Adrenal gland (tissue), 12 donors: ENCODE data around the gene CARD9. TPM values are rescaled to one million over a fixed set of nuclear protein-coding genes. Genes with fewer than 3 reads are reported as not detected.
"Not testable (repeated sequence)": the region's sequence is repeated elsewhere in the genome, so short reads cannot be mapped to it uniquely, and the experiment has no call there.

Experiments used
- DNase-seq, 7 donors: peaks; one replicate each; pipeline ENCODE4 v3.0.0-alpha.2; 2019 to 2020
- H3K27ac ChIP-seq, 5 donors: fragments of 200-600 bp; sonication (generic) in 4 of 5; 1 replicate in 3 of 5; 2 replicates in 2 of 5; pipeline versions ENCODE4 v1.5.1 to v1.8.0; 2016 to 2020; ENCODE audit warnings: mild to moderate bottlenecking in 1 of 5
- H3K27me3 ChIP-seq: fragments of 200-600 bp; 2 replicates; pipeline ENCODE4 v1.8.0; 2021
- H3K36me3 ChIP-seq, 2 donors: fragments of 200-600 bp; replicated peaks in 1 of 2; 1 replicate in 1 of 2; 2 replicates in 1 of 2; pipeline versions ENCODE4 v1.5.1 to v1.8.0; 2018 to 2022
- H3K4me1 ChIP-seq, 2 donors: fragments of 200-600 bp; replicated peaks in 1 of 2; 1 replicate in 1 of 2; 2 replicates in 1 of 2; pipeline versions ENCODE4 v1.5.1 to v1.8.0; 2018 to 2021
- H3K4me3 ChIP-seq, 4 donors: fragments of 200-600 bp; sonication (generic) in 3 of 4; one replicate each; pipeline ENCODE4 v1.5.1; 2016 to 2018
- H3K9me3 ChIP-seq, 3 donors: fragments of 200-600 bp; sonication (generic) in 1 of 3; replicated peaks in 1 of 3; 1 replicate in 2 of 3; 2 replicates in 1 of 3; pipeline versions ENCODE4 v1.5.1 to v1.8.0; 2016 to 2021
- POLR2A ChIP-seq, 2 donors: fragments of 450-650 bp; IDR thresholded peaks; one replicate each; pipeline ENCODE4 v1.6.1; 2017; ENCODE audit warnings: antibody characterized with exemption in 2 of 2, mild to moderate bottlenecking in 2 of 2, moderate library complexity in 1 of 2
- WGBS, 4 donors: extraction: QIAGEN DNeasy Blood & Tissue Kit in 2 of 4; methylation state at CpG; one replicate each; pipeline versions ENCODE4 v1.1.5 to v1.1.7; 2013 to 2017; 5-methylcytosine and 5-hydroxymethylcytosine counted together
- intact Hi-C, 2 donors: fragments of 100-400 bp; cut with DNase I; formaldehyde crosslinking; loops; one replicate each; pipeline versions ENCODE4 v1.14.1 to v1.15.0; 2022 to 2023
- polyA plus RNA-seq, 3 donors: library from polyadenylated mRNA; stranded (reverse); fragments of 200-250 nt in 2 of 3; fragments of 350-450 nt in 1 of 3; fragmentation: Illumina TruSeq in 1 of 3; extraction: RNeasy Lipid Tissue Mini Kit (QIAGEN cat#74804) in 1 of 3; gene quantifications; one replicate each; pipeline ENCODE4 v1.2.3, GENCODE V29; 2013 to 2014
- total RNA-seq, 9 donors: library from RNA; depleted of rRNA in 4 of 9; stranded (reverse); fragments of >200 nt in 4 of 9; fragments of 120-200 nt in 1 of 9; fragmentation: NEBNext Ultra II Directional in 1 of 9; extraction: Animal tissue kit (Norgen Biotek cat#: 25700) in 1 of 9; gene quantifications; one replicate each; pipeline versions ENCODE4 v1.1.0 to v1.2.4, GENCODE V29; 2013 to 2023
- TF ChIP-seq, protein P1 (sequence below), 6 experiments: fragments of 450-650 bp in 4 of 6; fragments of 200-600 bp in 2 of 6; sonication (generic) in 1 of 6; IDR thresholded peaks; 1 replicate in 5 of 6; 2 replicates in 1 of 6; pipeline versions ENCODE4 v1.5.1 to v1.8.0; 2016 to 2021; ENCODE audit warnings: antibody characterized with exemption in 6 of 6, mild to moderate bottlenecking in 2 of 6, moderate library complexity in 1 of 6
- donor health status: healthy with polysubstance abuse.
- donor health status: Bipolar disorder and iron deficiency.
- donor health status: DM: yes; HTN: yes; CAD: no.
- donor health status: DM: no; HTN: no; CAD: no.
- donor health status: DM: no; HTN: no; CAD: no.
- donor health status: DM: yes; HTN: yes; CAD: no.

CARD9 gene
- total and polyA plus RNA-seq, 12 donors: 0.35 to 10.6 (median 4.0) TPM

DNA sequence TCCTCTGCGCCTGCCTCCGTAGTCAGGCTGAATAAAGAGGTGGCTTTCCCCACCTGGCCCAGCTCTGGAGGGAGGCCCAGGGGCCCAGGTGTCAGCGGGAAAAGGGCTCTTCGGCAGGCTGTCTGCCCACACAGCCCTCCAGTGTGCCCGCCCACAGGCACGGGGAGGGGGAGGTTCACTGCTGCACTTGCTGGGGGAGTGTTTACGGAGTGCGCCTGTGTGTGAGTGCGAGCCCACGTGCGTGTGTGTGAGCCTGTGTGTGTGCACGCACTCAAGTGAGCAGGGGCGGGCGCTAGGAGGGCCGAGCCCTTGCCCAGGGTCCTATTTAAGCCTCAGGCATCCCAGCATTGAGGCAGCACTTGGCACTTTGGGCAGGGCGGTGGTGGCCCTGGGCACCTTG lies 20.8 kb downstream of the CARD9 start:
- Histone ChIP-seq H3K27ac (no peak overlapping the region), H3K27me3 (no peaks in the 10 kb centered on the region), H3K4me3 (no peak overlapping the region), H3K36me3 (no peaks in the 10 kb centered on the region), H3K4me1 (peaks cover 0 to 14% of the 10 kb centered on the region in 2 donors), H3K9me3 (no peaks in the 10 kb centered on the region)
- 88 to 89% (median 88%) methylated on average over 13 to 16 of the region's 16 CpGs for WGBS, 4 donors
- DNase-seq: no peak
- TF ChIP-seq, protein P1, sequence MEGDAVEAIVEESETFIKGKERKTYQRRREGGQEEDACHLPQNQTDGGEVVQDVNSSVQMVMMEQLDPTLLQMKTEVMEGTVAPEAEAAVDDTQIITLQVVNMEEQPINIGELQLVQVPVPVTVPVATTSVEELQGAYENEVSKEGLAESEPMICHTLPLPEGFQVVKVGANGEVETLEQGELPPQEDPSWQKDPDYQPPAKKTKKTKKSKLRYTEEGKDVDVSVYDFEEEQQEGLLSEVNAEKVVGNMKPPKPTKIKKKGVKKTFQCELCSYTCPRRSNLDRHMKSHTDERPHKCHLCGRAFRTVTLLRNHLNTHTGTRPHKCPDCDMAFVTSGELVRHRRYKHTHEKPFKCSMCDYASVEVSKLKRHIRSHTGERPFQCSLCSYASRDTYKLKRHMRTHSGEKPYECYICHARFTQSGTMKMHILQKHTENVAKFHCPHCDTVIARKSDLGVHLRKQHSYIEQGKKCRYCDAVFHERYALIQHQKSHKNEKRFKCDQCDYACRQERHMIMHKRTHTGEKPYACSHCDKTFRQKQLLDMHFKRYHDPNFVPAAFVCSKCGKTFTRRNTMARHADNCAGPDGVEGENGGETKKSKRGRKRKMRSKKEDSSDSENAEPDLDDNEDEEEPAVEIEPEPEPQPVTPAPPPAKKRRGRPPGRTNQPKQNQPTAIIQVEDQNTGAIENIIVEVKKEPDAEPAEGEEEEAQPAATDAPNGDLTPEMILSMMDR (IDR thresholded peaks at IDR 0.05): no peak
- TF ChIP-seq POLR2A (IDR thresholded peaks at IDR 0.05): no peak
- intact Hi-C loops: no loop called here

DNA sequence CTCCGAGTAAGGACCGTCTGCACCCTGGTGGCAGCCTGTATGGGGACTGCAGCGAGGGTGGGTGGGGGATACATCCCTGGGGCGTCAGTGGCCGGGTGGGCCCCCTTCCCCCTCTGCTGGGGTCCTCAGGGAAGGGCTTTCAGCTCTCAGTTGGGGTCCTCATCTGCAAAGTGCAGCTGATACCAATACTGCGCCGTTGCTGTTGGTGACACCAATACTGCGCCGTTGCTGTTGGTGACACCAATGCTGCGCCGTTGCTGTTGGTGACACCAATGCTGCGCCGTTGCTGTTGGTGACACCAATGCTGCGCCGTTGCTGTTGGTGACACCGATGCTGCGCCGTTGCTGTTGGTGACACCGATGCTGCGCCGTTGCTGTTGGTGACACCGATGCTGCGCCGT lies 21.6 kb downstream of the CARD9 start:
- H3K36me3 ChIP-seq, H3K27me3 ChIP-seq, H3K27ac ChIP-seq, intact Hi-C loops, H3K4me3 ChIP-seq, H3K9me3 ChIP-seq, DNase-seq: not testable (repeated sequence)
- WGBS, 4 donors: 90 to 100% (median 91%) methylated on average over 1 to 22 of the region's 24 CpGs; no CpG with 5 or more reads in 1 of the 4 donors
- peaks cover 0 to 14% of the 10 kb centered on the region in 2 donors for H3K4me1 ChIP-seq

DNA sequence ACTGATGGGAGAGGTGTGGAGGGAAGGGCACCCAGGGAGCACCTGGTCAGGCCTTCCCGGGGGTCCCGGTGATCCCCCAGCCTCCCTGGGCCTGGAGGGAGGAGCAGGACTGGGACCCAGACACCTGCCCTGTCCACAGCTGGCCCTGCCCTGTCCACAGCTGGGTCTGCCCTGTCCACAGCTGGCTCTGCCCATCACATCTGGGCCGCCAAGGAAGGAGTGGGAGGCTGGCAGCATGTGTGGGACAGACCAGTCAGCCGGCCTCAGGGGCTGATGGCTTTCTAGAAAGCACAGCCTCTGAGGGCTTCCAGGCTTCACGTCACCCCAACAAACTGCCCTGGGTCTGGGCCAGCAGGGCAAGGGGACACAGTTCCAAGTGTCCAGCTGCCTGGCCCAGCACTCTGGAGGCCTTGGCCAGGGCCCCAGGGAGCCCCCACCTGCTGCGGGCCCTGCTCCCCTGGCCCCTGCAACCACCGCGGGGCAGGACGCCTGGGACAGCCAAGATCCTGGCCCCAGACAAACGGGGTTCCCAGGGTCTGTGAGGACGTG lies 22.1 kb downstream of the CARD9 start:
- no peak for TF ChIP-seq POLR2A (IDR thresholded peaks at IDR 0.05)
- TF ChIP-seq, protein P1 (IDR thresholded peaks at IDR 0.05): no peak
- intact Hi-C loops: no loop called here
- no peaks in the 10 kb centered on the region for H3K9me3 ChIP-seq
- H3K4me3 ChIP-seq: no peak overlapping the region
- 77 to 93% (median 87%) methylated on average over 3 to 11 of the region's 11 CpGs; no CpG with 5 or more reads in 1 of the 4 donors for WGBS, 4 donors
- H3K36me3 ChIP-seq: no peaks in the 10 kb centered on the region
- H3K4me1 ChIP-seq: peaks cover 0 to 16% of the 10 kb centered on the region in 2 donors
- H3K27ac ChIP-seq: no peak overlapping the region
- DNase-seq: no peak
- no peaks in the 10 kb centered on the region for H3K27me3 ChIP-seq

DNA sequence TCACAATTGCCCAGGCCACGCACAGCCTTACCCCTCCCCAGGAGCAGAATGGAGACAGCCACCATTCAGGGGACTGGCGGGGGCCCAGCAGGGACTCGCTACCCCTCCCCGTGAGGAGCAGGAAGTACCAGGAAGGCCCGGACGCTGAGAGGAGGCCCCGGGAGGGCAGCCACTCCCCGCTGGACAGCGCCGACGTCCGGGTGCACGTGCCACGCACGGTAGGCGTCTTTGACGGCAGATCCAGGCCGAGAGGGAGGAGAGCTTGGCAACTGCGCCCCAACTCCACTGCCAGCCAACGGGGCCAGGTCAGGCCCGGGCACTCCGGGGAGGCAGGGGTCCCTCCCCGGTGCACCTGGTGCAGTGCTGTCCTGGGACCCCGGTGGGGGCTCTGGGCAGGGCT lies 23.9 kb downstream of the CARD9 start:
- H3K27ac ChIP-seq: no peak overlapping the region
- WGBS, 4 donors: 89 to 95% (median 92%) methylated on average over 7 to 24 of the region's 24 CpGs; no CpG with 5 or more reads in 1 of the 4 donors
- TF ChIP-seq, protein P1 (IDR thresholded peaks at IDR 0.05): no peak
- no peak for TF ChIP-seq POLR2A (IDR thresholded peaks at IDR 0.05)

DNA sequence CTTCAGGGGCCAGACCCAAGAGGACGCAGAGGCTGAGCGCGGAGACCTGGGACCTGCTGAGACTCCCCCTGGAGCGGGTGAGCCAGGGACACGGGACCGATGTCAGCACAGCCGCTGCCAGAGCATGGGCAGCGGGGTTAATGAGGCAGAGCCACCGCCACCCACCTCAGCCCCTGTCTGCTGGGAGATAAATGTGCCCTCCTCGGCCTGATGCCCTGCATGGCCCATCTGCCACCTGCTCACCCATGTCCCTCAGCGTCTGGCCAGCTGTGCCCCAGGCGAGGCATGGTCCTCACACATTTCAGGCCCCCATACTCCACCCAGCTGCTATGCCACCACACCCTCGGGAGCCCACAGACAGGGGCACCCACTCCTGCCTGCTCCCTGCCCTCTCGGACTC lies 24.8 kb downstream of the CARD9 start:
- TF ChIP-seq, protein P1 (IDR thresholded peaks at IDR 0.05): no peak
- TF ChIP-seq POLR2A (IDR thresholded peaks at IDR 0.05): no peak
- WGBS, 4 donors: 90 to 96% (median 93%) methylated on average over 2 to 14 of the region's 14 CpGs

More for the DNA sequence above, 23.9 kb downstream of the CARD9 start:
- no peak for DNase-seq
- Histone ChIP-seq H3K27me3 (no peaks in the 10 kb centered on the region), H3K4me1 (peaks cover 0 to 23% of the 10 kb centered on the region in 2 donors), H3K36me3 (no peaks in the 10 kb centered on the region), H3K4me3 (no peak overlapping the region), H3K9me3 (no peaks in the 10 kb centered on the region)
- intact Hi-C loops: no loop called here

More for the DNA sequence above, 24.8 kb downstream of the CARD9 start:
- Histone ChIP-seq H3K9me3 (no peaks in the 10 kb centered on the region), H3K27ac (no peak overlapping the region), H3K27me3 (no peaks in the 10 kb centered on the region), H3K4me3 (no peak overlapping the region), H3K4me1 (peaks cover 0 to 17% of the 10 kb centered on the region in 2 donors), H3K36me3 (no peaks in the 10 kb centered on the region)
- no peak for DNase-seq
- intact Hi-C loops: no loop called here
